SK-N-SH (cell line): Measurements from ENCODE around the gene CLDN9. TPM values are rescaled to one million over a fixed set of nuclear protein-coding genes. Genes with fewer than 3 reads are reported as not detected.

Experiments
- CTCF ChIA-PET: fragments of 300-600, 350-600 bp; formaldehyde crosslinking; extraction: SDS; loops from one replicate; lab custom pipeline; 2021; lab: Yijun Ruan, JAX
- POLR2A ChIA-PET: fragments of 350-600 bp; sonication (Branson Sonifier 250); formaldehyde crosslinking; extraction: SDS; loops from one replicate; lab custom pipeline; 2020; ENCODE audit warnings: antibody characterized with exemption, inconsistent platforms; lab: Yijun Ruan, JAX
- DNase-seq: peaks from one replicate; pipeline ENCODE4 v3.0.0; 2012
- H2AFZ ChIP-seq: fragments of 200-600 bp; sonication (generic); 2 replicates; pipeline ENCODE4 v1.8.1; 2016; ENCODE audit warnings: antibody characterized with exemption, mild to moderate bottlenecking, low read depth
- H3F3A ChIP-seq: fragments of 200-600 bp; sonication (generic); replicated peaks from 2 replicates; pipeline ENCODE3; 2016; ENCODE audit warnings: antibody characterized with exemption, mild to moderate bottlenecking; ENCODE audit not compliant: insufficient read depth
- H3K27ac ChIP-seq, 2 experiments: fragments of 200-500 bp in 1 of 2; fragments of 200-600 bp in 1 of 2; sonication (Bioruptor generic) in 1 of 2; sonication (generic), shearing (Covaris generic) in 1 of 2; 2 replicates each; pipeline versions ENCODE4 v1.5.1 to v1.6.1; 2014 to 2016; ENCODE audit warnings: low read depth in 2 of 2, inconsistent platforms in 1 of 2, low read length in 1 of 2, mild to moderate bottlenecking in 1 of 2, mixed read lengths in 1 of 2
- H3K27me3 ChIP-seq: fragments of 200-600 bp; sonication (generic), shearing (Covaris generic); 2 replicates; pipeline ENCODE4 v1.6.1; 2016; ENCODE audit warnings: mixed run types; ENCODE audit not compliant: insufficient read depth
- H3K36me3 ChIP-seq, 2 experiments: fragments of 200-500 bp in 1 of 2; fragments of 200-600 bp in 1 of 2; sonication (Bioruptor generic) in 1 of 2; sonication (generic) in 1 of 2; replicated peaks in 1 of 2; 2 replicates each; pipeline versions ENCODE3 to v1.5.1; 2014 to 2016; ENCODE audit warnings: low read length in 1 of 2, mild to moderate bottlenecking in 1 of 2; ENCODE audit not compliant: insufficient read depth in 2 of 2, control insufficient read depth in 1 of 2
- H3K4me1 ChIP-seq, 2 experiments: fragments of 200-500 bp in 1 of 2; fragments of 200-600 bp in 1 of 2; sonication (Bioruptor generic) in 1 of 2; sonication (generic), shearing (Covaris generic) in 1 of 2; 2 replicates each; pipeline versions ENCODE4 v1.5.1 to v1.6.1; 2014 to 2016; ENCODE audit warnings: low read depth in 1 of 2, low read length in 1 of 2, mixed run types in 1 of 2; ENCODE audit not compliant: insufficient read depth in 2 of 2, control insufficient read depth in 1 of 2
- H3K4me2 ChIP-seq: fragments of 200-600 bp; sonication (generic), shearing (Covaris generic); 2 replicates; pipeline ENCODE4 v1.6.1; 2017; ENCODE audit warnings: mixed run types
- H3K4me3 ChIP-seq, 2 experiments: fragments of 200-500 bp in 1 of 2; fragments of 200-600 bp in 1 of 2; sonication (Bioruptor generic) in 1 of 2; sonication (generic), shearing (Covaris generic) in 1 of 2; 2 replicates each; pipeline versions ENCODE4 v1.5.1 to v1.8.1; 2014 to 2016; ENCODE audit warnings: low read depth in 2 of 2, inconsistent platforms in 1 of 2, low read length in 1 of 2, mild to moderate bottlenecking in 1 of 2, mixed read lengths in 1 of 2, moderate library complexity in 1 of 2
- H3K79me2 ChIP-seq: fragments of 200-600 bp; sonication (generic); 2 replicates; pipeline ENCODE4 v1.8.1; 2017; ENCODE audit warnings: mild to moderate bottlenecking; ENCODE audit not compliant: insufficient read depth
- H3K9ac ChIP-seq: fragments of 200-600 bp; sonication (generic); 2 replicates; pipeline ENCODE4 v1.6.1; 2017; ENCODE audit warnings: mixed run types
- H3K9me2 ChIP-seq: fragments of 200-600 bp; sonication (generic); 2 replicates; pipeline ENCODE4 v1.6.1; 2017; ENCODE audit warnings: mixed run types
- H3K9me3 ChIP-seq: fragments of 200-600 bp; sonication (generic); 2 replicates; pipeline ENCODE4 v1.6.1; 2017; ENCODE audit warnings: mixed run types, mild to moderate bottlenecking, moderate library complexity
- H4K20me1 ChIP-seq: fragments of 200-600 bp; sonication (generic); 2 replicates; pipeline ENCODE4 v1.6.1; 2017; ENCODE audit warnings: mild to moderate bottlenecking, mixed run types; ENCODE audit not compliant: insufficient read depth
- CHD2 ChIP-seq: fragments of 150-350 bp; IDR thresholded peaks from 2 replicates; pipeline ENCODE4 v1.6.1; 2018; ENCODE audit warnings: low read length; ENCODE audit not compliant: partially characterized antibody
- ELF1 ChIP-seq: IDR thresholded peaks from 2 replicates; pipeline ENCODE4 v1.4.0; 2012
- GABPA ChIP-seq: IDR thresholded peaks from 2 replicates; pipeline ENCODE4 v1.4.0; 2012; ENCODE audit warnings: low read depth, mild to moderate bottlenecking
- JUND ChIP-seq: IDR thresholded peaks from 2 replicates; pipeline ENCODE4 v1.4.0; 2012
- NFIC ChIP-seq: IDR thresholded peaks from 2 replicates; pipeline ENCODE4 v1.4.0; 2012; ENCODE audit warnings: borderline replicate concordance
- NRF1 ChIP-seq: IDR thresholded peaks from 2 replicates; pipeline ENCODE4 v1.6.1; 2012; ENCODE audit warnings: low read depth, mild to moderate bottlenecking, low read length
- RXRA ChIP-seq: IDR thresholded peaks from 2 replicates; pipeline ENCODE4 v1.4.0; 2012; ENCODE audit warnings: low read depth, mild to moderate bottlenecking, borderline replicate concordance
- SMC3 ChIP-seq: IDR thresholded peaks from 2 replicates; pipeline ENCODE4 v1.6.1; 2012; ENCODE audit warnings: low read depth, low read length, improper control_type of control experiment
- TAF1 ChIP-seq: IDR thresholded peaks from 2 replicates; pipeline ENCODE4 v1.6.1; 2012; ENCODE audit warnings: low read depth, mild to moderate bottlenecking, low read length, moderate library complexity, borderline replicate concordance
- YY1 ChIP-seq: IDR thresholded peaks from 2 replicates; pipeline ENCODE4 v1.4.0; 2012; ENCODE audit warnings: low read depth, mild to moderate bottlenecking
- WGBS: methylation state at CpG from one replicate; pipeline ENCODE4 v1.1.6; 2017; ENCODE audit warnings: low lambda C conversion rate; 5-methylcytosine and 5-hydroxymethylcytosine counted together
- polyA plus RNA-seq, 3 experiments: library from polyadenylated mRNA; depleted of rRNA; stranded (reverse); fragments of >200 nt; gene quantifications; 2 replicates each; pipeline ENCODE4 v1.2.3, GENCODE V29; 2012
- TF ChIP-seq, protein P1 (sequence below): IDR thresholded peaks from 2 replicates; pipeline ENCODE4 v1.4.0; 2012; ENCODE audit warnings: low read depth
- TF ChIP-seq, protein P2 (sequence below): fragments of 200-600 bp; sonication (generic); IDR thresholded peaks from 2 replicates; pipeline ENCODE4 v1.6.1; 2017; ENCODE audit warnings: antibody characterized with exemption, mild to moderate bottlenecking, moderate library complexity
- TF ChIP-seq, protein P3 (sequence below): IDR thresholded peaks from 2 replicates; pipeline ENCODE4 v1.4.0; 2012; ENCODE audit warnings: low read depth, borderline replicate concordance

CLDN9 gene
- polyA plus RNA-seq, 1 of the 3 experiments (the other 2 are of a cell fraction): 0.08 TPM

DNA sequence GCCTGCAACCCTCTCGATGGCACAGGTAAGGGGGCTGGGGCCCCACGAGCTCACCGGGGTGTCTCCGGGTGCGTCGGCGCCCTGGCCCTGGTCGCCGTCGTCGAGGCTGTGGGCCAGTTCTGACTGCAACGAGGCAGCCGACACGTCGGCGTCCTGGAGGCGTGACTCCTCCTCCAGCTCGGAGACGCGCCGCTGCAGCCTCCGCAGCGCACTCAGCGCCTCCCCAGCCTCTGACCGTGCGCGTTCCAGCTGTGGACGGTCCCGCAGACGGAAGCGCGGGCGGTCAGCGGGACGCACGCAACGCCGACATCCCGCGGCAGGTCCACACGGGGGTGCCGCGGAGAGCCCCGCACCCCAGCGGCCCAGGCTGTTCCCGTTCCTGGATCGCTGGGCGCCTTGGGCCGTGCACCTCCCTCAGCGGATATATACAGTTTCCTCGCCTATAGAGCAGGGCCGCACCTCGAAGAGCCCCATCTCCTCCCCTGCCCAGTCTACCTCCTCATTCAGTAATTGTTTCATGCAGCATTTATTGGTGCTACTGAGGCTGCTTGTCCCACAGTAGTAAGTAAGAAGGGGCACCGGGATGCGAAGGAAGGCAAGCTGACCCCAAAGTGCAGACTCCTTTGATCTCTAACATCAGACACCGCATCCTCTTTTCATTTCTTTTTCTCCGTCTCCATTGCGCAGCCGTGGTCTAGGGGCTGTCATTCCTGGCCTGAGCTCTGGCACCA lies 16.9 kb downstream of the CLDN9 start:
- peak; percentile 67 for DNase-seq

DNA sequence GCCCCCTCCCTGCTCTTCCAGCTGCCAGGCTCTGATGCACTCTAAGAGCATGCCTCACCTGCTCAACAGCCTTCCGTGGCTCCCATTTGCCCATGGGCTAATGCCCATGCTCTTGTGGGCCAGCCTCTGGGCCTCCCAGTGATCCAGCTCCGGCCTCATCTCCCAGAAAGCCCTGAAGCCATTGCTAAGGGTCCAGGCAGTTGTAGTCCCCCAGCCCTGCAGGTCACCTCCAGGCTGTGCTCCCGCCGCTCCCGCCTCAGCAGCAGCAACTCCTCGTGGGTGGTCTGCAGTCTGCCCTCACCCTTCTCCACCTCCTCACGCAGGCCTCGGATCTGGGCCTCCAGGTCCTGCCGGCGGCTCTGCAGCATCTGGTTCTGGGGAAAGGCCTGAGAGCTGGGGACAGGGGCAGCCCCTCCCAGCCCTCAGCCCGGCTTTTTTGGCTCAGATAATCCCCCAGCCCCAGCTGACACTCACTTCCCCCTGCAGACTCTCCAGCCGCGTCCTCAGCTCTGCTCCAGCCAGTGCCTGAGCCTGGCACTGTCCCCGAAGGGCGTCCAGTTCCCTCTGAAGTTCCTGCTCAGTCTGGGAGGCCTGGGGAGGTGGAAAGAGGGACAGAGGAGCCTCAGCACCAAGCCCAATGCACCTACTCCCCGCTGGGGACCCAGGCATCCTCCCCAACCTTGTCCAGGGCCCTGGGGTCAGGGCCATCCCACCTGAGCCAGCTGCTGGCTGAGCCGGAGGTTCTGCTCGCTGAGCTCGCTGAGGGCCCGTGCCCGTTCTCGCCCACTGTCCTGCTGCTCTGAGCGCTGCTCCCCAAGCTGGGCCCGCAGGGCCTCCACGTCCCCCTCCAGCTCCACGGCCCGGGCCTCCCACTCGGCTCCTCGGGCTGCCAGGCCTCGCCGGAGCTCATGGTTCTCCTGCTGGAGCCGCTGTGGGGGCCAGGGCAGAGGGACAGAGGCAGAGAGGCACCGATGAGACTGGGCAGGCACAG lies 17.8 kb downstream of the CLDN9 start:
- H3K9me2 ChIP-seq: no peaks in the 10 kb centered on the region
- H3K27me3 ChIP-seq: peaks cover 37% of the 10 kb centered on the region
- peaks cover 12% of the 10 kb centered on the region for H4K20me1 ChIP-seq
- no peak overlapping the region for H2AFZ ChIP-seq
- WGBS: 64% methylated on average over 21 of the region's 33 CpGs
- H3K36me3 ChIP-seq: peaks cover 5 to 22% of the 10 kb centered on the region in 2 experiments
- H3K27ac ChIP-seq: no peak overlapping the region
- peaks cover 0 to 2% of the 10 kb centered on the region in 2 experiments; a peak in 1 of 4 replicates for H3K4me1 ChIP-seq
- H3K4me3 ChIP-seq: no peak overlapping the region
- POLR2A ChIA-PET: interaction anchor here (1.0 kb wide), 1 partner anchor 11 kb away, joined by 5 read pairs; no protein-coding TSS in a partner anchor
- H3K4me2 ChIP-seq: no peak overlapping the region
- CTCF ChIA-PET: interaction anchor here (0.6 to 9.8 kb wide), 36 partner anchors 11 to 278 kb away, joined by 3 to 141 read pairs (median 7); partner anchors contain the start of genes CLDN6, HCFC1R1, IL32 and MMP25
- H3K9me3 ChIP-seq: no peaks in the 10 kb centered on the region
- H3K79me2 ChIP-seq: no peaks in the 10 kb centered on the region
- DNase-seq: no peak
- peaks cover 24% of the 10 kb centered on the region for H3F3A ChIP-seq
- no peak overlapping the region for H3K9ac ChIP-seq
- TF ChIP-seq TAF1 (no peak), NRF1 (no peak), YY1 (no peak), CHD2 (no peak), JUND (no peak), SMC3 (no peak), RXRA (no peak)
- TF ChIP-seq, protein P1, sequence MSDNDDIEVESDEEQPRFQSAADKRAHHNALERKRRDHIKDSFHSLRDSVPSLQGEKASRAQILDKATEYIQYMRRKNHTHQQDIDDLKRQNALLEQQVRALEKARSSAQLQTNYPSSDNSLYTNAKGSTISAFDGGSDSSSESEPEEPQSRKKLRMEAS: no peak
- TF ChIP-seq, protein P2, sequence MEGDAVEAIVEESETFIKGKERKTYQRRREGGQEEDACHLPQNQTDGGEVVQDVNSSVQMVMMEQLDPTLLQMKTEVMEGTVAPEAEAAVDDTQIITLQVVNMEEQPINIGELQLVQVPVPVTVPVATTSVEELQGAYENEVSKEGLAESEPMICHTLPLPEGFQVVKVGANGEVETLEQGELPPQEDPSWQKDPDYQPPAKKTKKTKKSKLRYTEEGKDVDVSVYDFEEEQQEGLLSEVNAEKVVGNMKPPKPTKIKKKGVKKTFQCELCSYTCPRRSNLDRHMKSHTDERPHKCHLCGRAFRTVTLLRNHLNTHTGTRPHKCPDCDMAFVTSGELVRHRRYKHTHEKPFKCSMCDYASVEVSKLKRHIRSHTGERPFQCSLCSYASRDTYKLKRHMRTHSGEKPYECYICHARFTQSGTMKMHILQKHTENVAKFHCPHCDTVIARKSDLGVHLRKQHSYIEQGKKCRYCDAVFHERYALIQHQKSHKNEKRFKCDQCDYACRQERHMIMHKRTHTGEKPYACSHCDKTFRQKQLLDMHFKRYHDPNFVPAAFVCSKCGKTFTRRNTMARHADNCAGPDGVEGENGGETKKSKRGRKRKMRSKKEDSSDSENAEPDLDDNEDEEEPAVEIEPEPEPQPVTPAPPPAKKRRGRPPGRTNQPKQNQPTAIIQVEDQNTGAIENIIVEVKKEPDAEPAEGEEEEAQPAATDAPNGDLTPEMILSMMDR: no peak

More for the DNA sequence above, 16.9 kb downstream of the CLDN9 start:
- peaks cover 12% of the 10 kb centered on the region for H4K20me1 ChIP-seq
- no peaks in the 10 kb centered on the region for H3K79me2 ChIP-seq
- 29% methylated on average over 46 of the region's 59 CpGs for WGBS
- peaks cover 31% of the 10 kb centered on the region for H3K27me3 ChIP-seq
- H3K4me1 ChIP-seq: peaks cover 0 to 2% of the 10 kb centered on the region in 2 experiments; a peak in 1 of 4 replicates
- no peak overlapping the region for H3K9ac ChIP-seq
- no peak overlapping the region for H3K27ac ChIP-seq
- H2AFZ ChIP-seq: no peak overlapping the region
- CTCF ChIA-PET: interaction anchor here (0.5 to 9.8 kb wide), 15 partner anchors 10 to 1269 kb away, joined by 3 to 141 read pairs (median 18); partner anchors contain the start of genes CLDN6, HCFC1R1, IL32 and MMP25
- peaks cover 5 to 22% of the 10 kb centered on the region in 2 experiments for H3K36me3 ChIP-seq
- TF ChIP-seq GABPA (no peak), CHD2 (no peak), SMC3 (no peak), NFIC (no peak), ELF1 (no peak)
- TF ChIP-seq, protein P3, sequence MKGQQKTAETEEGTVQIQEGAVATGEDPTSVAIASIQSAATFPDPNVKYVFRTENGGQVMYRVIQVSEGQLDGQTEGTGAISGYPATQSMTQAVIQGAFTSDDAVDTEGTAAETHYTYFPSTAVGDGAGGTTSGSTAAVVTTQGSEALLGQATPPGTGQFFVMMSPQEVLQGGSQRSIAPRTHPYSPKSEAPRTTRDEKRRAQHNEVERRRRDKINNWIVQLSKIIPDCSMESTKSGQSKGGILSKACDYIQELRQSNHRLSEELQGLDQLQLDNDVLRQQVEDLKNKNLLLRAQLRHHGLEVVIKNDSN: no peak
- TF ChIP-seq, protein P2: no peak
- TF ChIP-seq, all 33 proteins: peak for 0
- POLR2A ChIA-PET: interaction anchor here (1.0 kb wide), 1 partner anchor 12 kb away, joined by 5 read pairs; no protein-coding TSS in a partner anchor
- no peaks in the 10 kb centered on the region for H3K9me3 ChIP-seq
- H3K4me2 ChIP-seq: no peak overlapping the region
- peaks cover 32% of the 10 kb centered on the region for H3F3A ChIP-seq
- H3K4me3 ChIP-seq: peak overlapping the region in 1 of 2 experiments; percentile 12; a peak in 1 of 4 replicates
- no peaks in the 10 kb centered on the region for H3K9me2 ChIP-seq
